ENCODE data around the gene TMEM182.

TMEM182 gene, protein sequence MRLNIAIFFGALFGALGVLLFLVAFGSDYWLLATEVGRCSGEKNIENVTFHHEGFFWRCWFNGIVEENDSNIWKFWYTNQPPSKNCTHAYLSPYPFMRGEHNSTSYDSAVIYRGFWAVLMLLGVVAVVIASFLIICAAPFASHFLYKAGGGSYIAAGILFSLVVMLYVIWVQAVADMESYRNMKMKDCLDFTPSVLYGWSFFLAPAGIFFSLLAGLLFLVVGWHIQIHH

DNA sequence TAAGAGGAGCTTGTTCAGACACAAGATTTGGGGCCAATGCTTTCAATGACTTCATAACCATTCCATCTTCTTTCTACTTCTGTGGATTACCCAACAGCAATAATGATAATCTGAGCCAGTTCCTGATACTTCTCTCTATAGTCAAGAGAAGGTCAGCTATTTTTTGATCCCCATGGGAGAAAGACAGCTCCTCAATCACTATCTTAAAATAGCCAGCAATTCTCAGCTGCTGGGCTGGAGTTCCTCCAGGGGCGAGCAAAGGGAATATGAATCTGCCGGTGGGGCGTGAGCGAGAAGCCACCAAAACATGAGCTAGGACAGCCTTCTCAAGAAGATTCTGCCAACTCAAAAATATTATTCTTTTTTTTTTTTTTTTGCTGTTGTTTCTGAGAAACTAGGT is at the start of gene TMEM182:
Gene TMEM182 (plus strand): TSS at position 269 of the 400 bp plus-strand sequence. CDS start 187 bp downstream, outside the sequence.
- DNase-seq (ENCODE audit: low read depth in 2 of 3, low spot score in 1 of 3) = no peak

DNA sequence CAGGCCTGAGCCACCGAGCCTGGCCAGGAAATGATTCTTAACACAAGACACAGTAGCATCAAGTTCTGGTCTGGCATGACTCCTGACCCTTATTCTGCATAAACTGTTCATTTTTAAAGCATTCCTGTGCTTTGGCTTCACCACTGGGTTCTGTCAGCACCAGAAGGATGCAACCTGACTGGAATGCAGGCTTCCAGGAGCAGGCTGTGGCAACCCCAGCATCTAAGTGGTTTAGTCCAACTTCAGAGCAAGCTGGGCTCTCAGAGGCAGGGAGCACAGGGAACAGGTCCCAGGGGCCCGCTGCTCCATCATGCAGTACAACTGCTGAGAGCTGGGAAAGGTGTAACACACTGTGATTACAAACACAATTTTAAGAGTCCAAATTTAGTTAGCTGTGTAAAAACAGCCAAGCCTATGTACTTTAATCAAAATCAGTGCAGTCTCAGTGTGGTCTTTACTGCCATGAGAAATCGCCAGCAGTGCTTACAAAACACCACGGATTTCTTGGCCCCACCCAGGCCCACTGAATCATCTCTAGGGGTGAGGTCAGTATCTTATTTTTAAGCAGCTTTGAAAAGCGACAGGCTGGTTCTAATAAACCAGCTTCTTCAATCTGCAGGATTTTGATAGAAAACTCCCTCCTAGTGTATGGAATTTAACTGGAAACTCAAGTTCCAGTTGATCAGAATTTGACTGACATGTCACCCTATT is 44.4 kb upstream of the TMEM182 start:
- no peak for DNase-seq (ENCODE audit: low read depth in 2 of 3, low spot score in 1 of 3)

DNA sequence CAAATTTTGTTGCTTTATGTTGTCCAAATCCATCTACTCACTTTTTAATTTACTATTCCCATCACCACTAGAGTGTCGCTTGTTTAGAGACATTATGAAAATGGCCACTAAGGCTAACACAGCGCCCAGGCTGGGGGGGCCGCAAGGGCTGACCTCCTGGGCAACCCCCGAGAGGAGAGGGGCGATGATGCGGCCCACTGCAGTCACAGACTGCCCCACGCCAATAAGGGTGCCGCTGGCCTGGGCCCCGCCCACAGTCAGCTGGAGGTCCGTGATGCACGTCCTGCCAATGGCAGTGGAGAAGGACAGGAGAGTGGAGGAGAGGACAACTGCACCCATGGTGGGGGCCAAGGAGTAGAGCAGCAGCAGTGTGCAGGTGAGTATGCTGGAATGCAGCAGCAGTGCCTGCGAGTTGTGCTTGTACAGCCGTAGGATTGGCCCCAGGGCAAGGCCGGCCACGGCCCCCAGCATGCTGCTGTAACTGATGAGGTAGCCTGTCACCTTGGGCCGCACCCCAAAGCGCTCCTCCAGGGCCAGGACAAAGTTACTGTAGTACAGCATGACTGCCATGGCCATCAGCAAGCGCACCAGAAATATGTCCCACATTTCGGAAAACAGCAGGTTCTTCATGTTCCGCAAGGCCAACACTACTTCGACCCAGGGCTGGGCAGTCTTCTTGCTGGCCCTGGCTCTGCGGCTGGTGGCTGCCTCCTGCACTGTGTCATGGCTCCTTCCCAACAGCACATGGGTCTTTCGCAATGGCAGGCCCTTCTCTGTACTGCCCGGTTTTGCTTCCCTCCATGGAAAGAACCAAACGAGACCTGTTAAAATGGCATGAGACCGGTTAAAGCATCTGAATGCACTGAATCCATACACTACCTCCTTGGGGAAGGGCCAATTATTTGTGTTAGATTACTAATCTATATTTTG is 43.2 kb upstream of the TMEM182 start:
- no peak for DNase-seq (ENCODE audit: low read depth in 2 of 3, low spot score in 1 of 3)

DNA sequence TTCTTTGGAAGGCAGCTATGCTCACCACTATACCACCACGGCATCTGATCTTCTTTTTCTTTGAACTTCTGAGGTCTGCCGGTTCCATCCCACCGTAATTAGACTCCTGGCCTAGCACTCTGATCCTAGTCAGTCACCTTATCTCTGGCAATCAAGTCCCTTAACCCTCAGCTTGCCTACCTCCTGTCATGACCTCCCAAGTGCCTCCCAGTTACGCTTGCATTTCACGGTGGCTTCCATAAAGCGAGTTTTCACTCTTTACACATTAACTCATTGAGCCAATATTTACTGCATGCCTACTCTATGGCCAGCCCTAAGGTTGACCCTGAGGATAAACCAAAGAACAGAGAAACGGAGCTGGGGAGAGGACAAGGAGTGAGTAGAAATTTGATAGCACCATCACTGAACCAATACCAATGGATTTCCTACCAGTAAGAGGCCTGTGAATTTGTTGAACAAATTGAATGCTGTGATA is 37.8 kb upstream of the TMEM182 start:
- no peak for DNase-seq (ENCODE audit: low read depth in 2 of 3, low spot score in 1 of 3)

DNA sequence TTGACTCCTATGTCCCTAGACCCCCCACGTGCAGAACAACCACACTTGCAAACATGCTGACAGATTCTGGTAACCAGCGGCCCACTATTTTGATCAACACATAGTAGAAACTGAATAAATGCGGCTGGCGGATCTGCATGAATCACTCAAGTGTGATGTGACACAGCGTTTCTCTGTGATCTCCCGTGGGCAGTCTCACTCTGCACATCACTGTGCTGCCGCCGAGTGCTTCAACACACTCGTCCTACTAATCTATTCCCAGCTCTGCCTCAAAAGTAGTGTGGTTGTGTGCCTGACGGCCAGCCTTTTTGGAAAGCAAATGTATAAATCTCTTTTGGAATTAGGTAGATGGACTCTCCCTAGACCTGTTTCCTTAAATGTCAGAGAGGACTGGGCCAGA is 37.3 kb upstream of the TMEM182 start:
- no peak for DNase-seq (ENCODE audit: low read depth in 2 of 3, low spot score in 1 of 3)

DNA sequence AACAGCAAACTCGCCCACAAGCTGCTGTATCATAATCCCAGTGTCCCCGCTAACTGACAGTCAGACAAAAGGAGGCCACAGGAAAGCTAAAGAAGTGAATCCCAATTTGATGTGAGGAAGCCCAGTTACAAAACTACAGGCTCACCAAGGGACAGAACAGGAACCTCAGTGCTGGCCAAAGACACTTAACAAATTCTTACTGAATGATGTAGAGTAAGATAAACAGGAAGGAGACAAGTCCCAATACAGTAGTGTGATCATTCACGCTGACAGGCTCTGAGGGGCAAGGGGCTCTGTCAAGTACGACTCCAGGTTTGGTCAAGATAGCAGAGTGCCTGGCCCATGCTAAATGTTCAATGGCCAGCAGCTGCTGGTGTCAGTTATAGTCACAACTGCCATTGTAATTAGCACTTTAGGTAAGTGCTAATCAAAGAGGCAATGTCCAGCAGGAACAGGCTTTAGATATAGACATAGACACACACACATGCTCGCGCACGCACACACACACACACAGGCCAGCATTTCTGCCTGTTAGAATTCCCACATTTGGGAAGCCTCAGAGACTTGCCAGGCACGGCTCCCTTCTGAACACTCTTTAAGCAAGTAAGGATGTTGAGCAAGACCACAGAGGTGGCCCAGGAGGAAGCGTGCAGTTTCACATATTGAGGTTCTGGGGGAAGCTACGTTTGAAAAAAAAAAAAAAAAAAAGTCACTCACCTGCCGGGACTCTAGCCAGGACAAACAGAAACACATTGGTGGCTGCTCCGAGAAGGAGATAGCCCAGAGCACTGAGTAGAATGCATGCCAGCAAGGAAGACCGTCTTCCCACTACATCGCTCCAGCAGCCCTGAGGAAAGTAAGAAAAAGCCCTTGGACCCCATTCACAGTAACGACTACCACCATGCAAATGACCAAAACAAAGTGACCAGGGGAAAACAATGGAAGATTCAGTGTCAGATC is 35.4 kb upstream of the TMEM182 start:
- DNase-seq (ENCODE audit: low read depth in 2 of 3, low spot score in 1 of 3) = no peak

DNA sequence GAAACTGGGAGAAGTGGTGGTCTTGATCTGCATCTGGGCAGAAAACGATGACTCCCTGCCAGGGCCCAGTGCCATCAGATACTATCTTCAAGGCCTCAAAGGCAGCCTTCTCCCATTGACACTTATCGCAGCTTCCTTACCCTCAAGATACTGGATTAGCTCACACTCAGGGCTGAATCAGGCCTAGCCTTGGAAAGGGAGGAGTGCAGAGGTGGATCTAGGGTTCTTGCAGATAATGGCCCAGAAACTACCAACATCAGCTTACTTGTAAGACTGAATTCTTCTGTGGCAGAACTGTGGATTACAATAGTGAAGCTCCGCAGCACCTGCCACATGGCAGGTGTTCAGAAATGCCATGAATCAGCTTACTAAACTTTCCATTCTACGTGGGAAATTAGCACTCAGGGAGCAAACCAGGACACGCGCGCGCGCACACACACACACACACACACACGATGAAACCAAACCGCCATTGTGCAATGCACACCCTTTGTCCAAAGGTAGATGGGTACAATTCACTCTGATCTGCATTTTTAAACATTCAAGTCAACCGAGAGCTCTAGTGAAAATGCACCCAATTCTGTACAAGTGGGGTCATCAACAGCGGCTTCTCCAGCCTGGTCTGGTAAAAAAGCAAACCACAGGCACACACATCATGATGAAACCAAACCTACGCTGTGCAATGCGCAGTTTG is 26.3 kb upstream of the TMEM182 start:
- DNase-seq (ENCODE audit: low read depth in 2 of 3, low spot score in 1 of 3) = no peak

DNA sequence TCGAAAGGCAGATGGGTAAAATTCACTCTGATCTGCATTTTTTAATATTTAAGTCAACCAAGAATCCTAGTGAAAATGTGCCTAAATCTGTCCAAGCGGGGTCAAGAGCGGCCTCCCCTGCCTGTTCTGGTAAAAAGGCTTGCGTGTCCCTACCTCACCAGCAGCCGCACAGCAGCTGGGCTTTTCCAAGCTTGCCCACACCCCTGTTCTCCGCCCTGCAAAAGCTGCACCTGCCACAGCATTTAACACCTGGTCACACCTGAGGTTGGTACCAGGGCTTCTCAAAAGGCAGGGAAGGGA is 25.8 kb upstream of the TMEM182 start:
- DNase-seq (ENCODE audit: low read depth in 2 of 3, low spot score in 1 of 3) = no peak

DNA sequence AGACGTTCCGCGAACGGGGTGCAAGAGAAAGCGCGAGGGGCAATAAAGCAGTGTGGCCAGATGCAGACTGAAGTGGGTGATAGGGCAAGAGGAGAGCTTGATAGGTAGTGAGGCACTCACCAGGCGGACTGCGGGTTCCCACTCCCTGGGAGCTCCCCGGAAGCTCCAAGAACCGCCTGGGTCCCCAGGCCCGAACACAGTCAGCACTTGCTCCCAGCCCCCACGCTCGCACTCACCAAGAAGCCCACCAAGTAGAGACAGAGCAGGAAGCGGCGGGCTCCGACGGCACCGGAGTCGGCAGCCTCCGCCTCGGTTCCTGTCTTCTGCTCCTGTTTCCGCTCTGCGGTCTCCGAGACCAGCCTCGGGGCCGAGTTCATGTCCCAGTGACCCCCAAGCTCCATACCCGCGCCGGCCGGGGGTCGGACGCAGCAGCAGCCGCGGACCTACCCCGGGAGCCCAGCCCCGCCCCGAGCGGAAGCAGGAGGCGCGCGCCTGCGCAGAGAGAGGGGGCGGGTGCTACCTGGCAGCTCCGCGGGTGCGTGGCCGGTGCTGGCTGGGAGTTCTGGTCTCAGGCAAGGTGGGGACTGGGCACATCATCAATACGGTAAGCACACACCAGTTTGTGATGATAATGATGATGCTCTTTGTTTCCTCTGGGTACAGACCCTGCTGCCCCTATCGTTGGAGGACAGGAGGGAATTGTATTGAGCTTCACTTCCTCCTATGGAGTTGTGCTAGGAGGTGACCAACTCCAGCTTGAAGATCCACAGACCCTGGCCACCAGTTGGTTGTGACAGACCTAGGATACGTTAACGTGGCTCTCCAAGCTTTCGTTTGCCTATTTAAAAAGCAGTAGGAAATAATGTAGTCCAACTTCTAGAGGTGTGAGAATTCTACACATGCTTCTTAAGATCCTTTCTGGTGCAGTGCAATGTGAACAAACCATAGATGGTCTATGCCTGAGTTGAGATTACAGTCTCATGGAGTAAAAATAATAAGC is 25.1 kb upstream of the TMEM182 start:
- DNase-seq (ENCODE audit: low read depth in 2 of 3, low spot score in 1 of 3) = peak; percentile 67 to 82 (median 71)

DNA sequence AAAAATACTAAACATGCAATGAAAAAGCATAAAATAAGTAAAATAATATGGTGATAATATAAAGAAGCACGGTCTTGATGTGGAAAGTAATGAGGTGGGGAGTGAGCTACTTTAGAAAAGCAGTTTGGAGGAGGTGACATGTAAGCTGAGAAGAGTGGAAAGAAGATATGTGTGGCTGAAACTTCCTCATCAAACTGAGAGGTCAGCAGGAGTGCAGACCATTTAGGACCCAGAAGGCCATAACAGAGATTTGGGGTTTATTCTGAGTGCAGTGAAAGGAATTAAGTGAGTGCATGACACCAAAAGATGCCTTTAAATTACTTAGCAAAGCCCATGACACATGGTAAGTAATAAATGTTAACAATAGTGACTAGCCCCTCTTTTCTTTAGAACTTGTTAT is 24.4 kb upstream of the TMEM182 start:
- no peak for DNase-seq (ENCODE audit: low read depth in 2 of 3, low spot score in 1 of 3)

DNA sequence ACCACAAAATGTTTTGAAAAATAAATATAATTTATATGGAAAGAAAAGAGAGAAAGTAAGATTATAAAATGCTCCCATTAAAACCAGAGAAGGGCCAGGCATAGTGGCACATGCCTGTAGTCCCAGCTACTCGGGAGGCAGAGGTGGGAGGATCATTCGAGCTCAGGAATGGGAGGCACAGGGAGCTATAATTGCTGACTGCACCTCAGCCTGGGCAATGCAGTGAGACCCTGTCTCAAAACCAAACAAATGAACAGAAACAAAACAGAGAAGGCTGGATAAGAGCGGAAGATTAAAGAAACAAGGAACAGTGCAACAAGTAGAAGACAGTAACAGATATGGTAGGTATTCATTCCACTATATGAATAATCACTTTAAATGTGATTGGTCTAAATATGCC is 18.6 kb upstream of the TMEM182 start:
- no peak for DNase-seq (ENCODE audit: low read depth in 2 of 3, low spot score in 1 of 3)

DNA sequence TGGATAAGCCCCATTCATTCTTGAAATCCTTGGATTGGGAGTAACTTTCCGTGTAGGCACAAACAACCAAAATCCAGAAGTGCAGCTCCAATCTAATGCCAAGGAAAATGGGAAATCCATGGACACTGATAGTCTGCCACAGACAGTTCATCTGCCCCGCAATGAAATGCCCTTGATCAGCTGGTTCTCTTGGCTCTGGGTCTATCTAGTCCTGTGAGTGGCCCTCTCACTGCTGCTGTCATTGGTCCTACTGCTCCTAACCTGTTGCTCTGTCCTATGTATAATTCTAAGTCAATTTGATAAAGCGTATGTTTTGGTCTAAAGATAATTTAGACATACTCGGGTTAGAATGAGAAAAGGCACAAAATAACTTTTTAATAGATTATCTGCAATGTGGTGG is 13.7 kb upstream of the TMEM182 start:
- no peak for DNase-seq (ENCODE audit: low read depth in 2 of 3, low spot score in 1 of 3)

DNA sequence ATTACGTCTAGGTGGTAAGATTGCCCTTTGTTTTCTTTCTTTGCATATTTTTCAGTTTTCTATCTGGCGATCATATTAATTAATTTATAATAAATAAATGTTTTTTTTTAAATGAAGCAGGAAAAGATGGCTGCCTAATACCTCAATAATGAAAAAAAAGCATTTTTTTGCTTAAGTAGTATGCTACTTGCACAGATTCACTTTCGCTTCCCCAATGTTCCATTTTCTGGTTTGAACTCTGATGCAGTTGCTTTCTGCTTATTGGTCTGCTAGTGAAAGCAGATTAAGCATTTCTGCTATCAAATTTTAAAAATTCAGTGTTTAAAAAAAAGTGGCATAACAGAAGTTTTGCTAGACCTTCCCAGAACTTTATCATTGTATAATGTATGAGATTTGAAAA is 11.9 kb upstream of the TMEM182 start:
- no peak for DNase-seq (ENCODE audit: low read depth in 2 of 3, low spot score in 1 of 3)

DNA sequence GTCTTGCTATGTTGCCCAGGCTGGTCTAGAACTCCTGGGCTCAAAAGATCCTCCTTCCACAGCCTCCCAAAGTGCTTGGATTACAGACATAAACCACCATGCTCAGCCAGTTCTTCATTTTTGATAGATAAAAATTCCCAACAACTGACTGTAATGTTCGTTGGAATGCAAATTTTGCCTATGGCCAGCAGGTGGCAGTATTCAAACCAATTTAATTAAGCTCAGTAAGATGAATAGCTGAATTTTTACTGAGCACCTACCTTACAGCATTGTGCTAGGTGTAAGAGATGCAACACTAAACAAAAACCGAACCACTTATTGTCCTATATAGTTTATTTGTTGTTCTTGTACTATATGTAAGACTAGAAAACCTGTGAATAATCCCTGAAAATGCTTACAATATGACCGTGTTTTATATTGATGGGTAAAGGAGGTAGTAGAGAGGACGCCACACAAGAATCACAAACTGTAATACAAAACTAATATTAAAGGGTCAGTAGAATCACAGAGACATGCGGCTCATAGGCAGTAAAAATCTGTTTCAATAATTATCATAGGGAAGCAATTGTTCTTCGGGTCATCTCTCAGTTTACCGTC is 8.2 kb upstream of the TMEM182 start:
- peak in 2 of 3 donors; percentile 11 to 36 for DNase-seq (ENCODE audit: low read depth in 2 of 3, low spot score in 1 of 3)

DNA sequence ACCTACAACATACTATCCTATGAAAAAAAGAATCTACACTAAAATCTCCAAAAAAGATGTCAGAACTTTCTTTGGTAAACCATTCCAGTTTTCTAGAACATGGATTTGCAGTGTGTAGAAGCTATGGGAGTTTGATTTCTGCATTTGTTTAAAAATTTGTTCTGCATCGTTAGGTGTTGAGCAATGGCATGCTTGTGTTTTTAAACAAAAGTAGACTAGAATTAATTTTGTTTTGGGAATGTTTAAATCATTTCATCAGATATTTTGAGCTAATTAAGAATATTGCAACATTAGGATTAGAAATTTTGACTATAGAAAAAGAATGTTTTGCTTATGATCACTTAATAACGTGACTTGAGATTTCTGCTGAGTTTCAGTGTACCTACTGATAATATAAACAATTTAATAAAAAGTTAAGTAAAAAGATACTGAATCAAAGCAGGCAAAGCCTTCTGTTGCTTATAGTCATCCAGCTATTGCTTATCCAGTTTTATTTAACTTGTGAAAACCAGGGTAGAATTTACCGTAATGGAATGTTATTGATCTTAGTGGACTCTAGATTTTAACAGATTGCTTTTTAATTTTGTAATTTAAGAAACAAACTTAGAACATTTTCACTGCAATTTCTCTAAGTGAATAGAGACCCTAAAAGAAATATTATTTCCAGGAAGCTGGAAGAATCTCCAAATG is 7.2 kb upstream of the TMEM182 start:
- DNase-seq (ENCODE audit: low read depth in 2 of 3, low spot score in 1 of 3) = no peak

DNA sequence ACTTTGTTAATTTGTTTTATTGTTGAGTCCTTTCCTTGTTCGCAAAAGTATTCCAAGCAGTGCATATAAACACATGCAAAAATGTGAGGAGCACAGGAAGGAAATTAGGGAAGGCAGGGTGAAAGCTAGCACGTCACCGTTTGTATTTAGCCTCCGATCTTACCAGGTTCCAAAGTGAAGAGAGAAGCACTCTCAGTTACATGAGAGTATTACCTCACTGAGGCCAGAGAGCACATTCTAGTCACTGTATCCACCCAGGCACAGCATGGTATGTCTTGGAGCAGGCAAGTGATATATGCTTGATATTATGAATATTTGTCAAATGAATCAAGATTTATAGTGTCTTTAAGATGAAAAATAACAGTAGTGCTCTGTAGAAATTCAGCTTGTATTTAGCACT is 6.5 kb upstream of the TMEM182 start:
- no peak for DNase-seq (ENCODE audit: low read depth in 2 of 3, low spot score in 1 of 3)

DNA sequence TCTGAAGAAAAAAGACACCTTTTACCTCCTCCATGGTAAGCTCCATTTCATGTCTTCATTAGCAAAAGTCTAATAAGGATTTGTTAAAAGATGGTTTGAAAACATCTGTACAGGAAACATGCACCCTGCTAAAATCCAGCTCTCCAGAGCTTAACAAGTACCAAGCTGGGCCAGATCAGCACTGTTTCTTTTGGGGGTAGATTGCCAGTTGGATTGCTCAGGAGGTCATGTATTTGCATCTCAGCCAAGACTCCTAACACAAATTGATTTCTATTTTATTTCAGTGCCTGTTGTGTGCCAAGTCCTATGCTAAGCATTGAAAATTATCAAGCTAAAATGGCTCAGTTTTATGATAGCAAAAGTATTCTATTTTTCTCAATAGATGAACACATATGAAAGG is 3.4 kb upstream of the TMEM182 start:
- DNase-seq (ENCODE audit: low read depth in 2 of 3, low spot score in 1 of 3) = no peak

DNA sequence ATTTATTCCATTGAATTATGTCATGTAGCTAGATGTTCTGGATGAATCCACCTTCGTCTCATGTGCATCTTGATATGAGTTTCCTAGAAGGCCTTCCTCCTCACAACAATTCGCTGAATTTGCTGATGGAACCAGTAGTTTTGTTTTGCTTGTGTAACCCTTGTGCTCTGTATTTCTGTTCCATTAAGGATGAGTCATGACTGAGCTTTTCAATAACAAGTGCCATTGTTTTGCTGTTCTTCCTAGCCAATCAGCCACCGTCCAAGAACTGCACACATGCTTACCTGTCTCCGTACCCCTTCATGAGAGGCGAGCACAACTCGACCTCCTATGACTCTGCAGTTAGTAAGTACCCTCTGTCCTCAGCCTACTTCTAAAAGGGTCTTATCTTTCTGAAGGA is 2.3 kb downstream of the TMEM182 start:
- no peak for DNase-seq (ENCODE audit: low read depth in 2 of 3, low spot score in 1 of 3)
